ENCODE data around the gene RASA4. TPM values are rescaled to one million over a fixed set of nuclear protein-coding genes. Genes with fewer than 3 reads are reported as not detected.
"Not testable (repeated sequence)": the region's sequence is repeated elsewhere in the genome, so short reads cannot be mapped to it uniquely, and the experiment has no call there.

The RASA4 gene
- total RNA-seq, 1 donor from 2014 or later = 6.1 TPM

DNA sequence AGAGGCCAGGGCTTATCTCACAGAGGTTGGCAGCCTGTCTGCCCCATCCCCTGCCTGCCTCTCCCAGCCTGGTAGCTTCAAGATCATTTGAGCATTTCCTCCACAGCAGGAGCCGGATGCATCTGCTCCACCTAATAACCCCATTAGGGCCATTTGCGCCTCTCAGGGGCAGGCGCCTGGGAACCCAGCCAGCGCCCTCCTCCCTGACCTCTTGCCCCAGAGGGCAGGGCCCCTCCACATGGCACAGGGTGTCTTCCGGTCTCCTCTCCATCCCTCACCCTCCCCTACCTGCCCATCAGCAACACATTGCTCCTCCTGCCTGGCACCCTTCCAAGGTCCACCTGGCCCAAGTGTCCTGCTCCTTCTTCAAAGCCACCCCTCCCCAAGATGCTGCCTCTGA, 18.8 kb upstream of the RASA4 start:
- H3K4me2 ChIP-seq; H3K27ac Mint-ChIP-seq; H3K4me3 Mint-ChIP-seq; H2AFZ ChIP-seq (replicated peaks); H3K9ac ChIP-seq; H3K4me1 ChIP-seq; H3K36me3 Mint-ChIP-seq; H3K36me3 ChIP-seq; DNase-seq (ENCODE audit: low spot score); H3K4me1 Mint-ChIP-seq; H3K9me3 Mint-ChIP-seq; H3K79me2 ChIP-seq (ENCODE audit: low read depth); H3F3A ChIP-seq (ENCODE audit: low read depth); H3K27ac ChIP-seq; H3K27me3 ChIP-seq; H3K4me3 ChIP-seq; H3K9me3 ChIP-seq (ENCODE audit: low read depth); H3K27me3 Mint-ChIP-seq (ENCODE audit: insufficient read depth, low read depth); H4K20me1 ChIP-seq (ENCODE audit: low read depth): not testable (repeated sequence)

DNA sequence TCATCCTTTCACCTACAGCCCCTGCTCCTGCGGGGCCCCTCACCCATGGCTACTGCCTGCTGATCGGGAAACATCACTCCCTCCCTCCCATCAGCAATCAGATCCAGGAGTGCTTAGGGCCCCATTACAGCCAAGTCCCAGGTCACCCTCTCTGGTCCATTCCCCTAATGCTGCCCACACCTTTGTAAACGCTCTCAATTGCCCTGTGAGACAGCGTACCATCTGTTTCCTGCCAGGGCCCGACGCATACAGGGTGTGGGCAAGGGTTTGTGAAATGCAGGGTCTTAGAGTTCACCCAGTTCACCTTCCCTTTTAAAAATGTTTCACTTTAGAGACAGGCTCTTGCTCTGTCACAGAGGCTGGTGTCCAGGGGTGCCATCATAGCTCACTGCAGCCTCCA, 17.7 kb upstream of the RASA4 start:
- H3K4me3 Mint-ChIP-seq, H3K9ac ChIP-seq: not testable (repeated sequence)

GRCh38 chr7:102630622-102631021, 14.1 kb upstream of the RASA4 start:
- H3K36me3 ChIP-seq; H4K20me1 ChIP-seq (ENCODE audit: low read depth); H3K79me2 ChIP-seq (ENCODE audit: low read depth); DNase-seq (ENCODE audit: low spot score); H3K27me3 Mint-ChIP-seq (ENCODE audit: insufficient read depth, low read depth); H3K36me3 Mint-ChIP-seq; H3K4me1 ChIP-seq; H3K9me3 ChIP-seq (ENCODE audit: low read depth); H3K27me3 ChIP-seq; H3K9ac ChIP-seq; H3K4me3 Mint-ChIP-seq; H3F3A ChIP-seq (ENCODE audit: low read depth); H3K27ac Mint-ChIP-seq; H3K4me2 ChIP-seq; H3K27ac ChIP-seq; H3K4me3 ChIP-seq; H3K4me1 Mint-ChIP-seq; H2AFZ ChIP-seq (replicated peaks); H3K9me3 Mint-ChIP-seq: not testable (repeated sequence)

More for the DNA sequence above, 17.7 kb upstream of the RASA4 start:
- H4K20me1 ChIP-seq (ENCODE audit: low read depth); DNase-seq (ENCODE audit: low spot score); H3K27me3 Mint-ChIP-seq (ENCODE audit: insufficient read depth, low read depth); H2AFZ ChIP-seq (replicated peaks); H3K27ac Mint-ChIP-seq; H3K4me1 ChIP-seq; H3K79me2 ChIP-seq (ENCODE audit: low read depth); H3K36me3 ChIP-seq; H3K27ac ChIP-seq; H3K4me3 ChIP-seq; H3K4me2 ChIP-seq; H3K9me3 ChIP-seq (ENCODE audit: low read depth); H3K27me3 ChIP-seq; H3F3A ChIP-seq (ENCODE audit: low read depth); H3K36me3 Mint-ChIP-seq; H3K9me3 Mint-ChIP-seq; H3K4me1 Mint-ChIP-seq: not testable (repeated sequence)

GRCh38 chr7:102627271-102627904, 10.8 kb upstream of the RASA4 start:
- not testable (repeated sequence) for H3K4me3 ChIP-seq; H2AFZ ChIP-seq (replicated peaks); H3K36me3 ChIP-seq; H3K4me1 ChIP-seq; H3K9me3 ChIP-seq (ENCODE audit: low read depth); H3K4me3 Mint-ChIP-seq; H3K27ac Mint-ChIP-seq; H3F3A ChIP-seq (ENCODE audit: low read depth); H3K9ac ChIP-seq; H3K27ac ChIP-seq; H4K20me1 ChIP-seq (ENCODE audit: low read depth); H3K27me3 ChIP-seq; H3K4me2 ChIP-seq; H3K9me3 Mint-ChIP-seq; DNase-seq (ENCODE audit: low spot score); H3K36me3 Mint-ChIP-seq; H3K27me3 Mint-ChIP-seq (ENCODE audit: insufficient read depth, low read depth); H3K4me1 Mint-ChIP-seq; H3K79me2 ChIP-seq (ENCODE audit: low read depth)

DNA sequence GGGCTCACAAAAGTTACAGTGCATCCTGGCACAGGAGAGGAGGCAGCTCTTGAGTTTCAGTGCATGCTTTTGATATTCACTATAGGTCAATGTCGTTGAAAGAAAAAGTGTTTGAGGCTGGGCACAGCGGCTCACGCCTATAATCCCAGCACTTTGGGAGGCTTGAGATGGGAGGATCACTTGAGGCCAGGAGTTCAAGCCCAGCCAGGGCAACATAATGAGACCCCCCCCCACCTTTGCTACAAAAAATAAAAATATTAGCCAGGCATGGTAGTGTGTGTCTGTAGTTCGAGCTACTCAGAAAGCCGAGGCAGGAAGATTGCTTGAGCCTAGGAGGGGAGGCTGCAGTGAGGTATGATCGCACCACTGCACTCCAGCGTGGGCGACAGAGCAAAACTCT, 1.6 kb upstream of the RASA4 start:
- not testable (repeated sequence) for H3K79me2 ChIP-seq (ENCODE audit: low read depth); H3K36me3 Mint-ChIP-seq; H3K27ac ChIP-seq; H3K4me3 ChIP-seq; H3K9me3 ChIP-seq (ENCODE audit: low read depth); H3F3A ChIP-seq (ENCODE audit: low read depth); H3K4me1 Mint-ChIP-seq; H3K4me3 Mint-ChIP-seq; H3K27ac Mint-ChIP-seq; DNase-seq (ENCODE audit: low spot score); H3K27me3 Mint-ChIP-seq (ENCODE audit: insufficient read depth, low read depth); H3K9me3 Mint-ChIP-seq; H3K4me1 ChIP-seq; H3K4me2 ChIP-seq; H4K20me1 ChIP-seq (ENCODE audit: low read depth); H3K36me3 ChIP-seq; H2AFZ ChIP-seq (replicated peaks); H3K9ac ChIP-seq; H3K27me3 ChIP-seq

GRCh38 chr7:102615930-102616329, 626 bp downstream of the RASA4 start:
- not testable (repeated sequence) for H3K27me3 ChIP-seq; H3K4me3 Mint-ChIP-seq; H3K36me3 ChIP-seq; H3K36me3 Mint-ChIP-seq; H3K9me3 ChIP-seq (ENCODE audit: low read depth); H3K79me2 ChIP-seq (ENCODE audit: low read depth); H3K9me3 Mint-ChIP-seq; H3K4me3 ChIP-seq; H2AFZ ChIP-seq (replicated peaks); H4K20me1 ChIP-seq (ENCODE audit: low read depth); H3K4me2 ChIP-seq; H3K27ac Mint-ChIP-seq; H3K27me3 Mint-ChIP-seq (ENCODE audit: insufficient read depth, low read depth); DNase-seq (ENCODE audit: low spot score); H3K4me1 Mint-ChIP-seq; H3K9ac ChIP-seq; H3K27ac ChIP-seq; H3K4me1 ChIP-seq; H3F3A ChIP-seq (ENCODE audit: low read depth)

DNA sequence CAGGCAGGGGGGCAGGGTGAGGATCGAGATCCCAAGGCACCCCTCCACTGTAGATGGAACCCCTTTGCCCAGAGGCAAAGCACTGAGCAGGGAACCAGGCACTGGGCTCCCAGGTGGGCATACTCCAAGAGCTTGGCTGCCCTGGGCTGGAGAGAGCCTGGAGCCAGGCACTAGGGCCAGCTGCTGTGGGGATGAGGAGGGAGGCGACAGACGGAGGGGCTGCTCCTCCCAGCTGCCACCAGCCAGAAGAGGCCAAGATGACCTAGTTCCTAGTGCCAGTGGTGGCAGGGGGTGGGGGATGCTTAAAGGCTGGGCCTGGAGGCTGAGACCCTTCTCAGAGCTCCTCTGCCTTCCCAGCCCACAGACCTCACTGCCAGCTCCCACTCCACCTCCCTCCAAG, 1.7 kb downstream of the RASA4 start:
- H3K4me2 ChIP-seq; H3K27me3 ChIP-seq; H3K9me3 Mint-ChIP-seq; H3K27me3 Mint-ChIP-seq (ENCODE audit: insufficient read depth, low read depth); H3K4me3 Mint-ChIP-seq; H3K4me3 ChIP-seq; H4K20me1 ChIP-seq (ENCODE audit: low read depth); DNase-seq (ENCODE audit: low spot score); H3K4me1 Mint-ChIP-seq; H2AFZ ChIP-seq (replicated peaks); H3K27ac ChIP-seq; H3K9me3 ChIP-seq (ENCODE audit: low read depth); H3K36me3 Mint-ChIP-seq; H3K9ac ChIP-seq; H3K79me2 ChIP-seq (ENCODE audit: low read depth); H3K4me1 ChIP-seq; H3K27ac Mint-ChIP-seq; H3F3A ChIP-seq (ENCODE audit: low read depth); H3K36me3 ChIP-seq: not testable (repeated sequence)

- H3K9ac ChIP-seq; H3K79me2 ChIP-seq (ENCODE audit: low read depth); H3K27me3 Mint-ChIP-seq (ENCODE audit: insufficient read depth, low read depth); H3K36me3 ChIP-seq; H3K9me3 ChIP-seq (ENCODE audit: low read depth); H3K4me3 ChIP-seq; DNase-seq (ENCODE audit: low spot score); H3K27me3 ChIP-seq; H2AFZ ChIP-seq (replicated peaks); H3K4me1 ChIP-seq; H4K20me1 ChIP-seq (ENCODE audit: low read depth); H3K4me2 ChIP-seq; H3K27ac Mint-ChIP-seq; H3K36me3 Mint-ChIP-seq; H3K4me3 Mint-ChIP-seq; H3K27ac ChIP-seq; H3K4me1 Mint-ChIP-seq; H3F3A ChIP-seq (ENCODE audit: low read depth); H3K9me3 Mint-ChIP-seq: not testable (repeated sequence)
Observed at GRCh38 chr7:102614346-102614697, 2.2 kb downstream of the RASA4 start.

Data from neural progenitor cell (in vitro differentiated cells).